Peyer's patch (tissue), 4 donors: ENCODE measurements around the gene RMDN2. TPM values are rescaled to one million over a fixed set of nuclear protein-coding genes. Genes with fewer than 3 reads are reported as not detected.

Source experiments
- DNase-seq, 3 donors: peaks; one replicate each; pipeline ENCODE4 v3.0.0-alpha.2; 2017 to 2019
- H3K27ac ChIP-seq, 4 donors: fragments of 200-600 bp; sonication (generic); one replicate each; pipeline ENCODE4 v1.5.1; 2016 to 2019
- H3K27me3 ChIP-seq, 2 donors: fragments of 200-600 bp; sonication (generic); one replicate each; pipeline ENCODE4 v1.5.1; 2019
- H3K36me3 ChIP-seq, 3 donors: fragments of 200-600 bp; sonication (generic); one replicate each; pipeline ENCODE4 v1.5.1; 2016 to 2019
- H3K4me1 ChIP-seq, 4 donors: fragments of 200-600 bp; sonication (generic); one replicate each; pipeline ENCODE4 v1.5.1; 2016 to 2019
- H3K4me3 ChIP-seq, 4 donors: fragments of 200-600 bp; sonication (generic); 1 replicate in 3 of 4; 2 replicates in 1 of 4; pipeline ENCODE4 v1.5.1; 2016 to 2019; ENCODE audit warnings: mild to moderate bottlenecking in 1 of 4
- H3K9me3 ChIP-seq, 4 donors: fragments of 200-600 bp; sonication (generic); one replicate each; pipeline ENCODE4 v1.5.1; 2016 to 2019; ENCODE audit warnings: mild to moderate bottlenecking in 1 of 4
- CTCF ChIP-seq, 6 experiments: fragments of 450-650 bp in 4 of 6; fragments of 200-600 bp in 2 of 6; sonication (generic) in 1 of 6; IDR thresholded peaks; one replicate each; pipeline ENCODE4 v1.5.1; 2017 to 2019; ENCODE audit warnings: antibody characterized with exemption in 6 of 6, mild to moderate bottlenecking in 3 of 6, moderate library complexity in 1 of 6
- POLR2A ChIP-seq, 2 donors: fragments of 450-650 bp; IDR thresholded peaks; one replicate each; pipeline ENCODE4 v1.5.1; 2017; ENCODE audit warnings: antibody characterized with exemption in 2 of 2, mild to moderate bottlenecking in 2 of 2, moderate library complexity in 2 of 2
- total RNA-seq, 4 donors: library from RNA; depleted of rRNA; stranded (reverse); fragments of >200 nt; gene quantifications; one replicate each; pipeline ENCODE4 v1.1.0, GENCODE V29; 2016

The RMDN2 gene
- total RNA-seq, 4 donors from 2014 or later = 13.2 to 39.0 (median 30.9) TPM

DNA sequence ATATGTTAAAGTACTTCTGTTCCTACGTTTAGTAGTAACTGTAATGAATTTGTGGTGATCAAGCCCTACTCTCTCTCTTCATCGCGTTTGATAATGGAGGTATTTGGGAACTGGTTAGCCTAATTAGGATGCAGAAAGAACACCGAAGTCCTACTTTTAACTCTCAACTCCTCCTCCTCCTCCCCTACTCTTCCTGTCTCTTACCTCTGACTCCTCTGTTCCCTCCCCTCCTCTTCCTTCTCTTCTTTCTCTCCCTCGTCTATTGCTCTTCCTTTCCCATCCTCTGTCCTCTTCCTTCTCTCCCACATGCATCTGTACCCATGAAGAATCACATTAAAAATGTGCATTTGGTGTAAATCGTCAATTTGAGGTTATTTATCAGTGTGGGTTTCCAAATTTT, 57.8 kb downstream of the RMDN2 start:
- Histone ChIP-seq H3K36me3 (no peaks in the 10 kb centered on the region), H3K4me3 (no peak overlapping the region), H3K27me3 (no peaks in the 10 kb centered on the region), H3K9me3 (no peaks in the 10 kb centered on the region), H3K4me1 (no peaks in the 10 kb centered on the region), H3K27ac (no peak overlapping the region)
- no peak for DNase-seq
- TF ChIP-seq POLR2A (IDR thresholded peaks at IDR 0.05) (no peak), CTCF (IDR thresholded peaks at IDR 0.05) (no peak)

- no peaks in the 10 kb centered on the region for H3K9me3 ChIP-seq
- H3K4me3 ChIP-seq = no peak overlapping the region
- no peak overlapping the region for H3K27ac ChIP-seq
- H3K36me3 ChIP-seq = no peaks in the 10 kb centered on the region
- no peaks in the 10 kb centered on the region for H3K27me3 ChIP-seq
- TF ChIP-seq CTCF (IDR thresholded peaks at IDR 0.05) = no peak
- TF ChIP-seq POLR2A (IDR thresholded peaks at IDR 0.05) = no peak
- no peak for DNase-seq
- H3K4me1 ChIP-seq = no peaks in the 10 kb centered on the region
These were observed 58.6 kb downstream of the RMDN2 start for GRCh38 chr2:37983719-37984118.

DNA sequence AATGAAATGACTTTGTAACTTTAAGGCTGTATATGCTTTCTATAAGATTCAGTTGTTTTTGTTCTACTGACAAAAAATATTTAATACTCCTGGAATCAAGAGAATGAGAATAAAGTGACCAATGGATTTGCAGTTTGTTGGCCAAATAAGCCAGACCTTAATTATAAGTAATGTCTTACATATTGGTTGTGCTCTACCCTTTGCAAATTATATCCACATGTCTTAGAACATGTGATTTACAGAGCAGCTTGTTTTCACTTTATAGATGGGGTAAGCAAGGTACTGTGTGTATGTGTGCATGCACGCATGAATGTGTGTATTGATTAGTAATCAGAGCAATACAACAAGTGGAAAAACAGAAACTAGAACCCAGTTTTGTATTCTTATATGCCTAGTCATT, 59.1 kb downstream of the RMDN2 start:
- Histone ChIP-seq H3K4me3 (no peak overlapping the region), H3K4me1 (no peaks in the 10 kb centered on the region), H3K27me3 (no peaks in the 10 kb centered on the region), H3K36me3 (no peaks in the 10 kb centered on the region), H3K27ac (no peak overlapping the region), H3K9me3 (no peaks in the 10 kb centered on the region)
- no peak for TF ChIP-seq POLR2A (IDR thresholded peaks at IDR 0.05)
- no peak for TF ChIP-seq CTCF (IDR thresholded peaks at IDR 0.05)
- DNase-seq = no peak

DNA sequence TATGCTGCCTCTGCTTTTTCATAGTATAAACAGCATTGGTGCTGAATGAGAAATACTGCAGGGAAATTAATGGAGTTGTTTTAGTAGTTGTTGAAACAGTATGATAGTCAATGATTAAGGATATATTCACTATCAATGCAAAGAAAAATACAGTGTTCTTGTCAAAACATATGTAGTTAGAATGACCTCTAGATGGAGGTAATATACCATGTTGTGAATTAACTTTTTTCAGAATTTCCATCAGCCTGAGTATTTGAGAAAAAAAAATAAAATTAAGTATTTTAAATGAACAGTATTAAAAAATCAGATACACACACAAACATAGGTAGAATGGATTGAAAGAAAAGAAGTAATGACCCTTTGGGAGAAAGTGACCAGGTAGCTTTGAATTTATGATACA, 59.5 kb downstream of the RMDN2 start:
- DNase-seq = no peak
- Histone ChIP-seq H3K36me3 (no peaks in the 10 kb centered on the region), H3K4me3 (no peak overlapping the region), H3K27me3 (no peaks in the 10 kb centered on the region), H3K4me1 (no peaks in the 10 kb centered on the region), H3K27ac (no peak overlapping the region), H3K9me3 (no peaks in the 10 kb centered on the region)
- TF ChIP-seq CTCF (IDR thresholded peaks at IDR 0.05) (no peak), POLR2A (IDR thresholded peaks at IDR 0.05) (no peak)

DNA sequence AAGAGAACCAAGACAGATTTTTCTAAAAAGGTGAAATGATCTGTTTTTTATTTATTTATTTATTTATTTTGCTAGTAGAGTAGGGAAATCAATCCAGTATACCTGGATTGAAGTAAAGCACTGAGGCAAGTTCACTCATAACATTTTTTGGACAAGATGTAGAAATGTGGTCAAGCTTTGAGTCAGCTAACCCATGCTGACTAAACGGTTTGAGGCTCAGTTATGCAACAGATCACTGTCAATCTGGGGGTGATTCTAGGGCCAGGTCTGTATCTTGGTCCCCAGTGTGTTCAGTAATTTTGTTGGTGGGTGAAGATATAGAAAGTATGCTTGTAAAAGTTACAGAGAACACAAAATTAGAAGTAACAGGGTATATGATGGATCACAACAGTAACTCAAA, 60.2 kb downstream of the RMDN2 start:
- no peaks in the 10 kb centered on the region for H3K27me3 ChIP-seq
- H3K36me3 ChIP-seq = no peaks in the 10 kb centered on the region
- no peak overlapping the region for H3K27ac ChIP-seq
- DNase-seq = no peak
- no peak overlapping the region for H3K4me3 ChIP-seq
- H3K9me3 ChIP-seq = no peaks in the 10 kb centered on the region
- H3K4me1 ChIP-seq = no peaks in the 10 kb centered on the region
- no peak for TF ChIP-seq CTCF (IDR thresholded peaks at IDR 0.05)
- no peak for TF ChIP-seq POLR2A (IDR thresholded peaks at IDR 0.05)

GRCh38 chr2:37987098-37987775, 62.1 kb downstream of the RMDN2 start:
- no peaks in the 10 kb centered on the region for H3K4me1 ChIP-seq
- H3K9me3 ChIP-seq = no peaks in the 10 kb centered on the region
- DNase-seq = no peak
- H3K36me3 ChIP-seq = no peaks in the 10 kb centered on the region
- H3K4me3 ChIP-seq = no peak overlapping the region
- TF ChIP-seq CTCF (IDR thresholded peaks at IDR 0.05) (no peak), POLR2A (IDR thresholded peaks at IDR 0.05) (no peak)
- H3K27ac ChIP-seq = no peak overlapping the region
- no peaks in the 10 kb centered on the region for H3K27me3 ChIP-seq
